Renal cortex interstitium (tissue), 11 donors: ENCODE data around the gene CA5A. TPM values are rescaled to one million over a fixed set of nuclear protein-coding genes. Genes with fewer than 3 reads are reported as not detected.
"Not testable (repeated sequence)": the region's sequence is repeated elsewhere in the genome, so short reads cannot be mapped to it uniquely, and the experiment has no call there.

Experiments used
- DNase-seq, 11 donors: peaks; one replicate each; pipeline ENCODE4 v3.0.0-alpha.2; 2013; ENCODE audit warnings: low read depth in 9 of 11, low spot score in 4 of 11; ENCODE audit errors: extremely low read depth in 1 of 11
- polyA plus RNA-seq, 3 donors: library from polyadenylated mRNA; unstranded; fragments of 120-200 nt; gene quantifications; one replicate each; pipeline ENCODE4 v1.2.1, GENCODE V29; 2013; ENCODE audit not compliant: insufficient read length in 3 of 3

The CA5A gene
- polyA plus RNA-seq, 3 donors = 0.11 to 0.57 (median 0.31) TPM

DNA sequence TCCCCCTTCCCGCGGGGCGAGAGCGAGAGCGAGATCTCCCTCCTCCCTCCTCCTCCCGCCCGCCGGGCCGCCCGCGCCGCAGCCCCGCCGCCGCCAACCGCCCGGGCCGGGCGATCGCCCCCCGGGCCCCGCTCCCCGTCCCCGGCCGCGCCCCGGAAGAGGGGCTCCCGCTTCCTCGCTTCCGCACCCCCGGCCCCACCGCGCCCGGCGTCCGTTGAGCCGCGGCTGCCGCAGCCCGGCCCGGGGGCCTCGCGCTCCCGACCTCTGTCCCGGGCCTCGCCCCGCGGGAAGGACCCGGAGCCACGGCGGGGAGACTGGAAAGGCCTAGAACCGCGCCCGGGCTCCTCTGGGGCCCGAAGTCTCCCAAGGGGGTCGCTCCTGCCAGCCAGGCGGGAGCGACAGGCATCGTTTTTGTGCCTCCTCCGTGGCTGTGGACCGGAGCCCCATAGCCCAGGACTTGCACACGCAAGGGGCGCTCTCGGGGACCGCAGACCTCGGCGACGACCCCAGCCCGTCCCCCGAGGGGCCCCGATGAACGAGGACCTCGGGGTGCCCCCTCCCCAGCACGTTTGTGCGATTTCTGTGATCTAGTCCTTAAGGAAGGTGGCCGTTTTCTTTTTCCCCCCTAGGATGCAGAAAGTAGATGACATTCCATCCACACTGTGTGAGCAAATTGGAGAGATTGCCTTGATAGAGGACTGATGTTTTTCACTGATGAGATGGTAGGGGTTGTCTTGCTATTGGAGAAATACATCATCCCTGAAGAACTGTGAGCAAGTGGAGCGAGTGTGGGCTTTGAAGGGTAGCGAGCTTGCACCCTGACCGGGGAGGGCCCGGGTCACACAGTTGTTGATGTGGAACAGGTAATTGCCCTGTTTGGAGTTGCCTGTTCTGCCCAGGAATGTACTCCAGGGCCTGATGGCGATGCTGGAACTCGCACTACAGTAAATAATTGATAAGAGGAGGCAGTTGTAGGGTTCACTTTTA, 15.5 kb upstream of the CA5A start:
- peak in 6 of 11 donors; percentile 20 to 65 (median 50) for DNase-seq

DNA sequence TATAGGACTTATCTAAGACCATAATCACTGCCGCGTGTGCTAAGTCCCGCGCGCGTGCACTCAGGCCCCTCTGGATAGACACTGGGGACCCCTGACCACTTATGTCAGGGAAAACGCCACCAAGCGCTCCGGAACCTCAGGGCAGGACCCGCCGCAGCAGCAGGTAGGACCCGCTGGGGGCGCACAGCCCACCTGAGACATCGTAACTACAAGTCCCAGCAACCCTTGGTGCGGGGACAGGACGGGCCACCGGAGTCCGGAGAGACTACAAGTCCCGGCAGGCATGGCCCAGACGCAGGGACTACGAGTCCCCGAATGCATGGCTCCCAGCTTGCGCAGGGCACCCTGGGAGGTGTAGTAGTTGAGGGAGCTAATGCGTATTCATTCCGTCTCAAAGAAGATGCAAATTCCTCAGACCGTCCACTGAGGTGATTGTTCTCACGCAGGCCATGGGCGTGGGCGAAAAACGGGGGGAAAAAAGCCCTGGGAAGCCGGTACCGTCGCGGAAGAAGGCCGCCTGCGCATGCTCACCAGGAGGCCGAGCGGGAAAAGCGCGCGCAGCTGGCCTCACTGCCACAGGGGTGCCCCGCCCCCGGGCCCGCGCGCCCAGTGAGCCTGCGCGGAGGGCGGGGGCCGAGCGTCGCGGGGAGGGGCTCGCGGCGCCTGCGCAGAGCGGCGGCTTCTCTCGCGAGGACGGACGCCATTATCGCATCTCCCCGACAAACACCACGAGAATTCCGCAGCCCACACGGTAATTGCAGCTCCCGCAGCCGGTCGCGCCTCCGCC, 14.6 kb upstream of the CA5A start, which contains the start of gene BANP:
Gene BANP, plus strand, starts transcription at position 670 of the 787 bp plus-strand sequence. CDS start 23,682 bp downstream, outside the sequence.
- DNase-seq = peak; percentile 93 to 99 (median 96)

DNA sequence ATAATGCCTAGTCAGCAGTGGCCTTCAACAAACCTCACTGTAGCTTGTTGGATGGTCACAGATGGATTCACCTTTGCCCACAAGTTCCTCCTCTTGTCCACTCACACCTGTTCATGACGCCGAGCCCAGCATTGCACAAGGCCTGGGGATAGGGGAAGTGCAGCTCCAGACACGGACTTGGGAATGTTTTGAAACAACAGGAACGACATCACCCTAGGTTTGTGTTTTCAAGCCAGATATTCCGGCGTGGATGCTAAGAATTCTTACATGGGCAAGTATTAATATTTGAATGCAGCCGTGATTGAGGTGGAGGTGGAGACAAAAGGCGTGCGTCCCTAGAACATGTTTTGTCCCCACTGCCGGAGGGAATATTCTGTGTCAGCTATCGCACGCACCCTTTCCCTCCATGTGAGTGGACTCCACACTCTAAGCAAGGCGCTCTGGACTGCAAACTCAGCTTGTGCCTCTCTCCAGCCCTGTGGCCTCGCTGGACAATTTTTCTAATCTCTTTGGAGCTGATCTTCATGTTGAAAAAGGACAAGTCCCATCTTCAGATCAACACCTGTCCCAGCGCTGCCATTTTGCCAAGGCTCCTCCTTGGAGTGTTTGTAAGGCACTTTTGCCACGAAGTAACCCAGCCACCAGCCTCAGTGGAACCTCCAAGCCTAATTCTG, 12.9 kb upstream of the CA5A start:
- no peak for DNase-seq

DNA sequence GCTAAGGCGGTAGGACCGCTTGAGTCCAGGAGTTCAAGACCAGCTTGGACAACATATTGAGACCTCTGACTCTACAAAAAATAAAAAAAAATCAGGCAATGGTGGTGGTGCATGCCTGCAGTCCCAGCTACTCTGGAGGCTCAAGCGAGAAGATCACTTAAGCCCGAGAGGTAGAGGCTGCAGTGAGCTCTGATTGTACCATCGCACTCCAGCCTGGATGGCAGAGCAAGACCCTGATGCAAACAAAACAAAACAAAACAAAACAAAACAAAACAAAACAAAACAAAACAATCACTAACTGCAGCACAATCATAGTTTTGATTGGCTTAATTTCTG, 12.4 kb upstream of the CA5A start:
- DNase-seq = no peak

DNA sequence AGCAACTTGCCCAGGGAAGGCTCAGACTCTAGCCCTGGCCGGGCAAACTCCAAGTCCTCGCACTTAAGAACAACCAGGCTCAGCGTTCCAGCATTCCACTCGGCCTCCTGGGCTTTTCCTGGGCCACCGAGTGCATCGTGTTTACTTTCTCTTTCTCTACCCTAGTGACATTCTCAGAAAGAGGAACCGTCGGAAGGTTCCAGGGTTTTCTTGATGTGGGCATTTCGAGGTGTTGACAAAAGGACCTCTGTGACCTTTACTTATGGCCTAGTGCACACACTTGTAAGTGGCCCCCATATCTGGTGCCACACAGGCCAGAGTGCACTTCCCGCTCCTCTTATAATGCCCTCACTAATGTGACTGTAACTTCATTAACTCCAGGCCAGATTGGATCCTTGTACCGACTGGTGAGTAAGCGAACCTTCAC, 11.8 kb upstream of the CA5A start:
- no peak for DNase-seq

DNA sequence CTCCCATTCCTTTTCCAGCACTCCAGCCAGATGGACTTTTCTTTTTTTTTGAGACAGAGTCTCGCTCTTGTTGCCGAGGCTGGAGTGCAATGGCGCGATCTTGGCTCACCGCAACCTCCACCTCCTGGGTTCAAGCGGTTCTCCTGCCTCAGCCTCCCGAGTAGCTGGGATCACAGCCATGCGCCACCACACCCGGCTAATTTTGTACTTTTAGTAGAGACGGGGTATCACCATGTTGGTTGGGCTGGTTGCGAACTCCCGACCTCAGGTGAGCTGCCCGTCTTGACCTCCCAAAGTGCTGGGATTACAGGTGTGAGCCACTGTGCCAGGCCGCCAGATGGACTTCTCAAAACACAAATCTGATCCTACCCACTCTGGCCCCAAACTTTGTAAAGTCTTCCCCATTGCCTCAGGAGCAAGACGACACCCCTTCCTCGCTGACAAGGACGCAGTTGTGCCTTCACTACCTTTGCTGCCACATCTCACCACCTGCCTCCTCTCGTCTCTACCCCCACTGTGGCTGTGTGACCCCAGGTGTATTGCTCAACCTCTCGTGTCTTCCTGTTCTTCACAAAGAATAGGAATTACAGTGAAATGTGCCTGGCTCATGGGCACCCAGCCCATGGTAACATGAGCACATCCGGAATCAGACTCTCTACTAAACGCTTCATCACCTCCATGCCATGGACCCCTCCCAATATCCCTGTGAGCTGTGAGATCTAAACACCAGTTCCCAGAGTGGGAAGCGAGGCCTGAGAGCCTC, 11.2 kb upstream of the CA5A start:
- no peak for DNase-seq

DNA sequence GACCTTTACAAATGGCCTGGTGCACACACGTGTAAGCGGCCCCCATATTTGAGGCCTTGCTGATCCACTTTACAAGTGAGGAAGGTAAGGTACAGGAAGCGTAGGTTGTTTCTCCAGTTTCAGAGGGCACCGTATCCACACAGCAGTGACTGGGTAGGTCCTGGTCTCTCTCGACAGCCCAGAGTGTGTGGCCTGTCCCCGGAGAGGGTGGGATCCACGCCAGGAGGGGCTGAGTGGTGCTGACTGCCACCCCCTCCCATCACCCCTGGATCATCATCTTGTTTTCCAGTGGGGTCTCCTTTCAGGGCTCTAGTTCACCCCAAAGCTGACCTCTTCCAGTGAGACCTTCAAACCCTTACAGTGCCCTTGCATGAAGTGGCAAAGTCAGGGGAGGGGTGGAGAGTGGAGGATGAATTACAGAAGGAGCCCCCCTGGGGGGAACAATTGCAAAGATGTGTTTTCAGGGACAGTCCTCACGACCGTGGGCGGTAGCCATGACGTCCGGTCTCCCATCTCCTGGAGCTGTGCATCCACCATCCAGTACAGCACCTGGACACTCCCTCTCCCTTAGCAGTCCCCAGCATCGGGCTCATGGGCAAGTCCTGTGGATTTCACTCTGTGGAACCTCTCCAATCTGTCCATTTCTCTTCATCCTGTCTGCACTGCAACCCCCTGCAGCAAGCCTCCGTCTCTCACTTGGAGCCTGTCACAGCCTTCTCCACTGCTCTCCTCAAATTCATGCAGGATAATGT, 10.4 kb upstream of the CA5A start:
- DNase-seq = no peak

DNA sequence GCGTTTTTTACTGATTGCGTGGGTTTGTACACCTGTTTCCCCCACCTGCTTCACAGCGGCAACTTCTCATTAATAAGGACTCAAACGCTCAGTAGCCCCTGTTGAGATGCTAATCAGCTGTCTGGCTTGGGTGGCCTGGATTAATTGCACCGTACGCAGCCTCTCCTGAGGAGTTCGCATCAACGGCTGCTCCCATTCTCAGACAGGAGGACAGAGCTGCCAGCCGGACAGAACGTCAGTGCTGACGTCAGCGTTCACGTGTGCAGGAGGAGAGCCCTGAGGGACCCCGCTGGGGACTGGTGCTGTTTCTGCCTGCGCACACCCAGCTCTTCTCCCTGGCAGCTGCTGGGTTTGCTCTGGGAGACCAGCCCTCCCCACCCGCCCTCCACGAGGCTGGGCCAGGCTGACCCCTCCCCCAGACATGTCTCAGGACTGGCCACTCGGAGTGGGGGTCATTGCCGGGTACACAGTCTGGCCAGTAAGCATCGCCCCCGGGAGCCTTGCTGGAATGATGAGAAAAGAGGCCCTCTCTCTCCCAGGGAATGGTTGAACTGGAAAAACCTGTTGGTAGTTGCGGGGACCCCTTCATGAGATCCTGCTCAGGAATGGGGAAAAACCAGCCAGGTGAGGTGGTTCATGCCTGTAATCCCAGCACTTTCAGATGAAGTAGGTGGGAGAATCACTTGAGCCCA, 9.2 kb upstream of the CA5A start:
- DNase-seq = peak in 9 of 11 donors; percentile 66 to 89 (median 77)

DNA sequence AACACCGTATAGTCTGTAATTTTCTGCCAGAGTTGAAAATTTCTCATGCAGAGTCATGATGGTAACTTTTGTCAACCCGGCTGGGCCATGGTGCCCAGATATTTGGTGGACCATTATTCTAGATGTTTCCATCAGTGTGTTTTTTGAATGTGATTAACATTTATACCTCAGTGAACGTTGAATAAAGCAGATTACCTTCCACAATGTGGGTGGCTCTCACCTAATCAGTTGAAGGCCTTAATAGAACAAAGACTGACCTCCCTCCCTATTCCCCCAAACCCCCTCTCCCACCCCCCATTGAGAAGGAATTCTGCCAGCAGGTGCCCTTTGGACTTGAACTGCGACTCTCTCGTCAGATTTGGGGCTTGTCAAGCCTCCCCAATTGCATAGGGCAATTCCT, 6.4 kb upstream of the CA5A start:
- DNase-seq = no peak

DNA sequence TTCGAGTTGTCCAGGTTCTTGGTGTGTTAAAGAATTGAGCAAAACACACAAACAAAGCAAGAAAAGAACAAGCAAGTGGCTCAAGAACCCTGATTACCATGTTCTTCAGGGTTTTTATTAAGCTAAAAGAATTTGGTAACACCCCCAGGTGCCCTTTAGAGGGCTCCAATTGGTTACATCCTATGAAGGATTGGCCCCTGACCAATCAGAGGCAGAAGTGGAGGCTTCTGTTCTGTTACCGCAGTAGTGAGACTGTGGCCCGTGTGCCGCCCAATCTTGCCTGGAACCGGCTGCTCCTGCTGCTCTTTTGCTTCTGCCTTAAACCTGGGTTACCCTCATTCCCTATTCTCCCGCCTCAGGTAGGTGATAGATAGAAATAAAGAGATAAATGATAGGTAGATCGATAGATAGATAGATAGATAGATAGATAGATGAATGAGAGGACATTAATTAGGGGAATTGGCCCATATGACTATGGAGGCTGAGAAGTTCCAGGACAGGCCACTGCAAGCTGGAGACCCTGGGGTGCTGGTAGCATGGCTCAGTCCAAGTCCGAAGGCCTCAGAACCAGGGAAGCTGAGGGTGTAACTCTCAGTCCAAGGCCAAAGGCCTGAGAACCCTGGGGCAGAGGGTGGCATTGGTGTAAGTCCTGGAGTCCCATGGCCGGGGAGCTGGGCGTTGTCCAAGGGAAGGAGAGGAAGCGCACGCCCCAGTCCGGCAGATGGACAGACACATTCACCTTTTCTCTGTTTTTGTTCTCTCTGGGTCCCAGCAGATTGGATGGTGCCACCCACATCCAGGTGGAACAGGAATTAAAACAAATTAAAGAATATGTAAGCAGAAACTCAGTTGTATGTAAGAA, 3.5 kb upstream of the CA5A start:
- DNase-seq = no peak

DNA sequence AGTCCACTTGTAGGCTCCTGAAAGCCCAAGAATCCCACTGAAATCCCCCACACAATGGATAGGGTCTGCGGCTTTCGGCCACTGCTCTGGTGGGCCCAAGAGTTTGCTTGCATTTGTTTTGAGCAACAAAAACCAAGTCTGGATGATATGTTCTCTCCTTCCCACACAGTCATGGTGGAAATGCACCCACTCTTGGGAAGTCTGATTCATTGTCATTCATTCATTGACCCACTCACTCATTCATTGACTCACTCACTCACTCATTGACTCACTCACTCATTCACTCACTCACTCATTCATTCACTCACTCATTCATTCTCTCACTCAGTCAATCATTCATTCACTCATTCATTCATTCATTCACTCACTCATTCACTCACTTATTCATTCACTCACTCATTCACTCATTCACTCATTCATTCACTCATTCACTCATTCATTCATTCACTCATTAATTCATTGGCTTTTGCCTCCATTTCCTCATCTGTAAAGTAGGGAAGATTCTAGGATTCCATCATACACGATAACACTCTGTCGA, 2.2 kb upstream of the CA5A start:
- DNase-seq = no peak

DNA sequence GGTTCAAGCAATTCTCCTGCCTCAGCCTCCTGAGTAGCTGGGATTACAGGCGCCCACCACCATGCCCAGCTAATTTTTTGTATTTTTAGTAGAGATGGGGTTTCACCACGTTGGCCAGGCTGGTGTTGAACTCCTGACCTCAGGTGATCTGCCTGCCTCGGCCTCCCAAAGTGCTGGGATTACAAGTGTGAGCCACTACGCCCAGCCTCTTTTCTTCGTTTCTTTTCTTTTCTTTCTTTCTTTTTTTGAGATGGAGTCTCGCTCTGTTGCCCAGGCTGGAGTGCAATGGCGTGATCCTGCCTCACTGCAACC, 858 bp upstream of the CA5A start:
- DNase-seq = not testable (repeated sequence)

DNA sequence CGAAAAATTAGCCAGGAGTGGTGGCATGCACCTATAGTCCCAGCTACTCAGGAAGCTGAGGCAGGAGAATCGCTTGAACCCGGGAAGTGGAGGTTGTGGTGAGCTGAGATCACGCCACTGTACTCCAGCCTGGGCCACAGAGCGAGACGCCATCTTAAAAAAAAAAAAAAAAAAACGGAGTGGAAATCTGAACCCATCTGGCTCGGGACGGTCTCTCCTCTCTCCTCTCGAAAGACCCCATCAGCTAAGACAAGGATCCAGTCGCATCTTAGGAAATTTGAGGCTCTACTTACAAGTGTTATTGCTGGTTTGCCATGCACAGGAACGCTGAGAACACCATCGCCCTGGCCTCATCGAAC, 334 bp downstream of the CA5A start:
- DNase-seq = not testable (repeated sequence)

DNA sequence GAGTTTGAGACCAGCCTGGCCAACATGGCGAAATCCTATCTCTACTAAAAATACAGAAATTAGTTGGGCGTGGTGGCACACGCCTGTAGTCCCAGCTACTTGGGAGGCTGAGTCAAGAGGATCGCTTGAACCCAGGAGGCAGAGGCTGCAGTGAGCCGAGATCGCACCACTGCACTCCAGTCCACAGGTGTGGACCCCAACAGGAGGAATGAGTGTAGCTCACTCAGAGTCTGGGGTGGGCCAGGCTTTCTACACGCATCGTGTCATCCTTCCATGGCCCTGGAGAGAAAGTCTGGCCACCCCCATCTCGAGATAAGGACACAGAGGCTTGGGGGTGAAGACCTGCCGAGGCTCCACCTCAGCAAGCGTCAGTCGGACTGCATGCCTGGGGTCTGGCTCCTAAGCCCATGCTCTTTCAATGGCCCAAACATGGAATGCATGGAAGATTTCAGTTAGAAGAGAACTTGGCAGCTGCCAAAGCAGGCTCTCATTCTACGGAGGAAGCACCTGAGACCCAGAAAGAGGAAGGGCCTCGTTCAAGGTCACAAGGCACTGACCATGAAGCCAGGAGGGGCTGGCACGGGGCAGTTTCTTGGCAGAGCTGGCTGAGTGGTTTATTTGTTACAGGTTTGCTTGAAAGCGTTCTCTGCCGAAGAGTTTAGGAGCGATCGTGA, 1.4 kb downstream of the CA5A start:
- not testable (repeated sequence) for DNase-seq

DNA sequence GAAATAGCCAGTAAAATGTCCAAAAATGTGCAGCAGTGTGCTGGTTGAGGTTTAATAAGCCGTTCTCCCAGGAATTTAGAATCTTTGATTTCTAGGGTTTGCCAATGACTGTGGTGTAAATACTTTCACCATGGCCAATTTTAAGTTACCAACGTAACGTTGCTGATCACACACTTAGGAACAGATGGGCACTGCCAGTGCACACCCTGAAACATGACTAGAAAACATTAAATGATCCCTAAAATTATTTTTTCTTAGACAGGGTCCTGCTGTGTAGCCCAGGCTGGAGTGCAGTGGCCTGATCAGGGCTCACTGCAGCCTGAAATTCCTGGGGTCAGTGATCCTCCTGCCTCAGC, 3.2 kb downstream of the CA5A start:
- DNase-seq = no peak

DNA sequence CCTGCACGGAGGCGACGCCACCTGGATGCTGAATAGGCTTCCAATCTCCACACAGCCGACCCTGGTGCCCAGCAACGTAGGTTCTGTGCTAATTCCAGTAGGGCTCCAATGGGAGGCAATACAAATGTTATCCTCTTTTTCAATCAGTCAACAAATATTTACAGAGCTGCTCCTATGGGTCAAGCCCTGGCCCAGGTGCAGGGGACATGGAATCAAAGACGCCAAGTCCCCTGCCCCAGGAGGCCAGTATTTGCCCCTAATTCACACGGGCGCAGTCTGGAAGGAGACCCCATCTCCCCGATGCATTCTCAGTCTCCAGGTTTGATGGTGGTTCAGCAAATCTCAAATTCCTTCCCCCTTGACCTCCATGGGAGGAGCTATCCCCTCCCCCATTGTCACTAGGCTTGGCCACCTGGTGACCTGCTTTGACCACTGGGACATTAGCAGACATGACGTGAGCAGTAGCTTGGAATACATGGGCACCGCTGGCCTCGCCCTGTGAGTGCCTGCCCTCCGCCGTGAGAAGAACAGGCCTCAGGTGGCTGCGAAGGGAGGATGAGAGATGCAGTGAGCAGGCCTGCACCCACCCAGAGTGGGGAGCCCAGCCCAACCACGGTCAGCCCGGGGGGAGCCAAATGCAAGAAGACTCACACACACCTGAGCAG, 3.7 kb downstream of the CA5A start:
- not testable (repeated sequence) for DNase-seq
